ENCODE data around the gene CABLES2.

The CABLES2 gene

GRCh38 chr20:62424249-62425107 lies 17.4 kb upstream of the CABLES2 start:
- Histone ChIP-seq H3K9me3 (ENCODE audit: insufficient read depth, low read length) (no peaks in the 10 kb centered on the region), H3K9ac (ENCODE audit: low read length) (no peak overlapping the region), H2AFZ (ENCODE audit: low read depth, low read length) (no peak overlapping the region), H3K79me2 (ENCODE audit: low read length) (no peaks in the 10 kb centered on the region), H4K20me1 (ENCODE audit: insufficient read depth, low read length) (no peaks in the 10 kb centered on the region), H3K4me1 (ENCODE audit: low read length) (no peaks in the 10 kb centered on the region), H3K27me3 (ENCODE audit: low read depth, low read length) (peaks cover 1% of the 10 kb centered on the region; the same call in 1 of the 2 replicates), H3K4me3 (ENCODE audit: low read length) (no peak overlapping the region), H3K4me2 (ENCODE audit: low read length) (no peak overlapping the region), H3K27ac (ENCODE audit: low read length) (no peak overlapping the region), H3K36me3 (replicated peaks; ENCODE audit: low read depth, low read length) (no peaks in the 10 kb centered on the region)
- TF ChIP-seq CTCF (IDR thresholded peaks at IDR 0.05; ENCODE audit: low read depth, low read length): no peak
- no peak for TF ChIP-seq EZH2phosphoT487 (IDR thresholded peaks at IDR 0.05; ENCODE audit: low read depth)

GRCh38 chr20:62423326-62423706 lies 16.2 kb upstream of the CABLES2 start:
- H4K20me1 ChIP-seq (ENCODE audit: insufficient read depth, low read length): no peaks in the 10 kb centered on the region
- H3K79me2 ChIP-seq (ENCODE audit: low read length): no peaks in the 10 kb centered on the region
- H2AFZ ChIP-seq (ENCODE audit: low read depth, low read length): no peak overlapping the region
- TF ChIP-seq CTCF (IDR thresholded peaks at IDR 0.05; ENCODE audit: low read depth, low read length): no peak
- TF ChIP-seq EZH2phosphoT487 (IDR thresholded peaks at IDR 0.05; ENCODE audit: low read depth): no peak
- no peaks in the 10 kb centered on the region for H3K4me1 ChIP-seq (ENCODE audit: low read length)
- no peak overlapping the region for H3K9ac ChIP-seq (ENCODE audit: low read length)
- no peak overlapping the region for H3K4me2 ChIP-seq (ENCODE audit: low read length)
- no peak overlapping the region for H3K4me3 ChIP-seq (ENCODE audit: low read length)
- no peak overlapping the region for H3K27ac ChIP-seq (ENCODE audit: low read length)
- H3K36me3 ChIP-seq (replicated peaks; ENCODE audit: low read depth, low read length): no peaks in the 10 kb centered on the region
- H3K9me3 ChIP-seq (ENCODE audit: insufficient read depth, low read length): no peaks in the 10 kb centered on the region
- H3K27me3 ChIP-seq (ENCODE audit: low read depth, low read length): no peaks in the 10 kb centered on the region

- Histone ChIP-seq H3K9ac (ENCODE audit: low read length) (no peak overlapping the region), H2AFZ (ENCODE audit: low read depth, low read length) (no peak overlapping the region), H3K9me3 (ENCODE audit: insufficient read depth, low read length) (no peaks in the 10 kb centered on the region), H3K27me3 (ENCODE audit: low read depth, low read length) (no peaks in the 10 kb centered on the region), H3K4me3 (ENCODE audit: low read length) (no peak overlapping the region), H3K36me3 (replicated peaks; ENCODE audit: low read depth, low read length) (no peaks in the 10 kb centered on the region), H3K27ac (ENCODE audit: low read length) (no peak overlapping the region), H4K20me1 (ENCODE audit: insufficient read depth, low read length) (no peaks in the 10 kb centered on the region), H3K79me2 (ENCODE audit: low read length) (no peaks in the 10 kb centered on the region), H3K4me2 (ENCODE audit: low read length) (no peak overlapping the region), H3K4me1 (ENCODE audit: low read length) (no peaks in the 10 kb centered on the region)
- TF ChIP-seq CTCF (IDR thresholded peaks at IDR 0.05; ENCODE audit: low read depth, low read length): no peak
- no peak for TF ChIP-seq EZH2phosphoT487 (IDR thresholded peaks at IDR 0.05; ENCODE audit: low read depth)
Observed at GRCh38 chr20:62422636-62423325, 15.7 kb upstream of the CABLES2 start.

- H3K27me3 ChIP-seq (ENCODE audit: low read depth, low read length): no peaks in the 10 kb centered on the region
- no peak overlapping the region for H3K4me3 ChIP-seq (ENCODE audit: low read length)
- no peak overlapping the region for H3K27ac ChIP-seq (ENCODE audit: low read length)
- H3K4me1 ChIP-seq (ENCODE audit: low read length): no peaks in the 10 kb centered on the region
- no peaks in the 10 kb centered on the region for H3K79me2 ChIP-seq (ENCODE audit: low read length)
- H3K9me3 ChIP-seq (ENCODE audit: insufficient read depth, low read length): no peaks in the 10 kb centered on the region
- H4K20me1 ChIP-seq (ENCODE audit: insufficient read depth, low read length): no peaks in the 10 kb centered on the region
- H2AFZ ChIP-seq (ENCODE audit: low read depth, low read length): no peak overlapping the region
- H3K36me3 ChIP-seq (replicated peaks; ENCODE audit: low read depth, low read length): no peaks in the 10 kb centered on the region
- H3K9ac ChIP-seq (ENCODE audit: low read length): no peak overlapping the region
- H3K4me2 ChIP-seq (ENCODE audit: low read length): no peak overlapping the region
- TF ChIP-seq EZH2phosphoT487 (IDR thresholded peaks at IDR 0.05; ENCODE audit: low read depth): no peak
- no peak for TF ChIP-seq CTCF (IDR thresholded peaks at IDR 0.05; ENCODE audit: low read depth, low read length)
Observed at GRCh38 chr20:62421716-62421990, 14.6 kb upstream of the CABLES2 start.
